Fibroblast of skin of scalp (primary cell): ENCODE measurements around the gene INPP4B. TPM values are rescaled to one million over a fixed set of nuclear protein-coding genes. Genes with fewer than 3 reads are reported as not detected.

Experiments
- DNase-seq: peaks from one replicate; pipeline ENCODE4 v3.0.0-alpha.2; 2013
- polyA plus RNA-seq, 2 experiments: library from polyadenylated mRNA; unstranded; fragments of 120-200 nt; gene quantifications; one replicate each; pipeline ENCODE4 v1.2.1, GENCODE V29; 2013; ENCODE audit not compliant: insufficient read length in 2 of 2

INPP4B gene
- 1.3 TPM for polyA plus RNA-seq (2013, experiment 1 of 2; ENCODE audit: insufficient read length)
- 1.7 TPM for polyA plus RNA-seq (2013, experiment 2 of 2; ENCODE audit: insufficient read length)

DNA sequence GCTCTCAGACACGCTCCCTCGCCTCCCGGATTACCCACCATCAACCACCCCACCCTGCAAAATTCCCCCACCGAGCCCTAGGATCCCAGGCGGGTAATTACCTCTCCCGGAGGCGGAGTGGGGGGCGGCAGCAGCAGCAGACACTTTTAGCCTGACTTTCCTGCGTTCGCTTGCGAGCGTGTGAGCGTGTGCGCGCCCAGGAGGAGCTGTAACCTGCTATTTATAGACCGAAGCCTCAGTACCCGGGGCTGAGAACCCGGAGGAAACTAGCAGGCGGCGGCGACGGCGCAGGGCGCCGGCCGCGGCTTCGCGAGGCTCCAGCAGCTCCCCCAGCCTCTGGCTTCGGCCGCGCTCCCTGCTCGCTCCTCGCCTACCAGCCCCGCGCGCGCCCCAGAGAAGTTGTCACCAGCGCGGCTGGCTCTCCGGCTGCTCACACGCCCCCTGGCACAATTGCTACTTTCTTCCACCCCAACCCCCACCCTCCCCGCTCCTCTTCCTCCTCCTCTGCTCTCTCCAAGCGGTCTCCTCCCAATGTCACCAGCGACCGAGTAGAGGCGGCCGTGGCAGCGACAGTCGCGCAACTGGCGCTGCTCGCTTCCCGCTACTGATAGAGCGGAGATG is at the start of gene INPP4B:
INPP4B (minus strand) TSS at position 194 of the 621 bp plus-strand sequence.
- DNase-seq, result peak; percentile 57

DNA sequence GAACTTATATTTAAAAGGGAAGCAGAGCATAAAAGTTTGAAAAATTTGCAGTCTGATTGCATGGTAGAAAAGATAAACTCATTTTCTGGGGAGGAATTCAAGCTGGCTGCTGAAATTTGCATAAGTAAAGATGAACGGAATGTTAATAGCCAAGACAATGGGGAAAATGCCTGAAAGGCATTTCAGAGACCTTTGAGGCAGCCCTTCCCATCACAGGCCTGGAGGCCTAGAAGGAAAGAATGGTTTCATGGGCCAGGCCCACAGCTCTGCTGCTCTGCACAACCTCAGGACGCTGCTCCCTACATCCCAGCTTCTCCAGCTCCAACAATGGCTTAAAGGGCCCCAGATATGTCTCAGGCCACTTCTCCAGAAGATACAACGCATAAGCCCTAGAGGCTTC is 46.9 kb upstream of the INPP4B start:
- no peak for DNase-seq

GRCh38 chr4:142886566-142886965 is 40.5 kb upstream of the INPP4B start:
- no peak for DNase-seq

GRCh38 chr4:142883040-142883832 is 37.1 kb upstream of the INPP4B start:
- DNase-seq, result peak; percentile 5

DNA sequence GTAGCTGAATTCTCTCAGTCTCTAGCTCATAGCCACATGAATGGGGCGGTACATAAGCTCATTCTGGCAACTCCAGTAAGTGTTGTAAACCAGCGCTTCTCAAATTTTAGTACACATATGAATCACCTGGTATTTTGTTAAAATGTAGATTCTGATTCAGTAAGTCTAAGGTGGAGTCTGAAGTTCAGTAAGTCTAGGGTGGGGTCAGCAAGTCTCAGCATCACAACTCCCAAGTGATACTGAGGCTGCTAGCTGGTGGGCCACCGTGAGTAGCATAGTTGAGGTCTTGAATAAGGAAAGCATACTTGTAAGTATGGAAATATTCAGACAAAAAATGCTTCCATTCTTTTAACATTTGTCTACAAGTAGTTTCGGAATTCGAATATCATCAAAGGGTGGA is 36.1 kb upstream of the INPP4B start:
- no peak for DNase-seq

- DNase-seq, result no peak
These were observed 35.2 kb upstream of the INPP4B start for GRCh38 chr4:142881331-142881730.

DNA sequence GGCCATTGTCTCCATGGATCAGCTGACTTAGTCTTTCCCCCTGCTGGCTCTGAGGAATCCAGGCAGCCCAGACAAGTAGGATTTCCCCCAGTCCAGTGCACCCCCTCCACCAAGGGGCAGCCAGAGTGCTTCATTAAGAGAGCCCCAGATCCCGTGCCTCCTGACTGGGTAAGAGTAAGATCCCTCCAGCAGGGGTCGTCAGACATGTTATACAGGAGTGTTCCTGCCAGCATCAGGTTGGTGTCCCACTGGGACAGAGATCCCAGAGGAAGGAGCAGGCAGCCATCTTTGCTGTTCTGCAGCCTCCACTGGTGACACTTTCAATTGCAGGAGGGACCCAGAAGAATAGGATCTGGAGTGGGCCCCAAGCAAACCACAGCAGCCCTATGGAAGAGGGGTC is 29.0 kb upstream of the INPP4B start:
- DNase-seq, result no peak

- no peak for DNase-seq
These were observed 28.6 kb upstream of the INPP4B start for GRCh38 chr4:142874684-142875083.

DNA sequence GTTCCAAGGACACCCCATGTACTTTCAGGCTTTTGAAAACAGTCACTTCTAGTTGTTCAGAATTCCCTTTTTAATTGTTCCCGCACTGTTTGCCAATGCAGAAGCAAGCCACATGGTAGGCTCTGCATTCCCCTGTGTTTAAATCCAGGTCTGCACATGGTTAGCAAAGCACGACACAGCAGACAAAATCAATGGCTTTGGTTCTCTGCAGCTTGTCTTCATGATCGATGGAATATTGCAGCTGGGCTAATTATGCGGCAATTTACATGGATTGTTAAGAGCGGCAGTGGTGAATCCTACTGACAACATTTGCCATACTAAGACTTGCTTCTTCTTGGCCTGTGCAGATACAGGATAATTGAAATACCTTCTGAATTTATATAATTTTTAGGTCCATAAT is 20.6 kb upstream of the INPP4B start:
- no peak for DNase-seq

- DNase-seq, result no peak
These were observed 15.2 kb upstream of the INPP4B start for GRCh38 chr4:142861351-142861750.

- DNase-seq, result no peak
These were observed 12.9 kb upstream of the INPP4B start for GRCh38 chr4:142858965-142859364.

DNA sequence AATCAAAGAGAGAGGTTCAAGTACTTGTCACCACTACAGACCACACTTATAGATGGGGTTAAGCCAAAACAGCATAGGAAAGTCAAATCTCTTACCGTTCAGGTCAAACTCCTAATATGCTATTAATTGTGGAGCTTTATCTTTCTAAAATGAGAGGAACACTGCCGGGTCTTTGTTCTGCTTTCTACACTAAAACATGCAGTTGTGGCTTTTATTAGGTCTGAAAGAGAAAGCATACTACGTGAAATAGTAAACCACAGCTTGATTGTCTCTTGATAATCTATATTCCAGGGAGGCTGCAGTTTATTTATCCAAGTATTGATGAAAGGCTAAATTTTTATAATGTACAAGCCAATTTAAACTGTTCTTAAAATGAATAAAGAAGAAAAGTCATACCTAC is 12.3 kb upstream of the INPP4B start:
- no peak for DNase-seq

DNA sequence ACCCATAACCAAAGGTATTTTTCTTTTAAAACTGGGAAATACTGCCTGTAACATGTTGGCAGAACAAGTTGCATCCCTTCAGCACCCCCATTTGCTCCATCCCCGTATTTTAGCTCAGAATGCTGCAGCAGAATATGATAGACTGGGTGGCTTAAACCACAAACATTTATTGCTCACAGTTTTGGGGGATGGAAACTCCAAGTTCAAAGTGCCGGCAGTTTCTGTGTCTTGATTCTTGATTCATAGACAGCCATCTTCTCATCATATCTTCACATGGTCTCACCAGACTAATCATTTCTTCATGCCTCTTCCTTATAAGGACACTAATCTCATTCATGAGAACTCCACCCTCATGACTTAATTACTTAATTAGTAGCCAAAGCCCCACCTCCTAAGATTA is 10.5 kb upstream of the INPP4B start:
- peak; percentile 17 for DNase-seq

DNA sequence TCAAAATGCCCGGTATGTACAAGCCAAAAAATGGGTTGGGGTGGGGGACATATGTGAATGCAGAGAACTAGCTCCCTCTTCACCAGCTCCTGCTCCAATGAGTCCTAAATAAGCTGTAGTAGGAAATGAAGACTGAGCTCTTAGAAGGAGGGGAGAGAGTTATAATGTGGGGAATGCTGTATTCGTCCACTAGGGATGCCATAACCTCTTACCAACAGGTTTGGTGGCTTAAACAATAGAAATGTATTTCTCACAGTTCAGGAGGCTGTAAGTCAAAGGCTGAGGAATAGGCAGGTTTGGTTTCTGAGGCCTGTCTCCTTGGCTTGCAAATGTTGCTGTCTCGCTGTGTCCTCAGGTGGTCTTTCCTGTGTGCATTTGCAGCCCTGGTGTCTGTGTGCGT is 4.4 kb upstream of the INPP4B start:
- DNase-seq, result no peak

- DNase-seq, result no peak
These were observed 862 bp upstream of the INPP4B start for GRCh38 chr4:142846729-142847596.

DNA sequence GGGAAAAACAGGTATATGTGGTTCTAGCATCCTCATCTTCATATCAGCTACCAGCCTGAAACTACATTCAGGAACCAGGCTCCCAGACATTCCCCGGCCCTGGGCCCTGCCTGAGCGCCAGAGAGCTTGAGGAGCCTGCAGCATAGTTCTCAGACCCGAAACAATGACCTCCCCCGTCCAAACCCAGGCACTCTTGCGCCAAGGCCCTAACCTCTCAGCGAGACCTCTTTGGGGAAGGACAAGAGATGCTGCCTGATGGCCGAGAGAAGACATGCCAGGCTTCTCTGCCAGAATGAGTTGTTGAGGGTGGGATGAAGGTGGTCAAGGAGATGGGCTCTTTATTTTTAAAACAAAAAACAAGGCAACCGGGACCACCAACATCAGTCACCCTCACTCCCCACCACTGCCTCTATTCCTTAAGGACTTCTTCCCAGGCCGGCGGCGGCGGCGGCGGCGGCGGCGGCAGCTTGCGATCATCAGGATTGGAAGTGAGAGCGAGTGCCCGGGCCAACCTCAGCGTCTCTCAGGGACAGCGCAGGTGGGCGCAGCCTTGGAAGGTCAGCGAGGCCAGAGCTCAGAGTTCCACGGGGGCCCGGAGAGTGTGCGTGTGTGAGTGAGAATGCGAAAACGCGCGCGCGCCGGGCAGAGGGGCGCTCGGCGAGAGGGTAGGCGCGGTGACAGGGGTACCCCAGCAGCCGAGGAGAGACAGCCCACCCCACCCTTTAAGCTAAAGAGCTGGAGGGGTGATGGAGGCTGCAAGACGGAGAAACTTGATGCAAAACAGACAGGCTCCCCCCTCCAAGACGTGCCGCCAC is 601 bp downstream of the INPP4B start:
- DNase-seq, result no peak

DNA sequence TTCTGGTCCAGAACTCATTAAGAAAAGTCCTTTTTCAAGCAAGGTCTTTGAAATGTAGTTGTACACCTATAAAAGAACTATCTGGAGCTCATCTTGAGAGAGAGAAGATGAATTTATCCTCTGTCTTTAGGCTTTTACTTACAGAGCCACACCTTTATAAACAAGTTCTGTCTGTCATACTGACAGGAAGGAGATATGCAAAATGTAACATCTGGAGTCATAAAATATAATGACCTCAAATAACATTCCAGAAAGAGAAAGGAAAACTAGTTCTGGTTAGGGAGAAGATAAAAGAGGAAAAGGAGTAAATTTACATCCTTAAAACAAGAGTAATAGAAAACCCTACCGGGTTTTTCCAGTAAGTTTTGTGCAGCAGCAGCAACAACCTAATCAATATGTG is 1.3 kb downstream of the INPP4B start:
- DNase-seq, result no peak

GRCh38 chr4:142840516-142841123 is 5.5 kb downstream of the INPP4B start:
- DNase-seq, result peak; percentile 38

DNA sequence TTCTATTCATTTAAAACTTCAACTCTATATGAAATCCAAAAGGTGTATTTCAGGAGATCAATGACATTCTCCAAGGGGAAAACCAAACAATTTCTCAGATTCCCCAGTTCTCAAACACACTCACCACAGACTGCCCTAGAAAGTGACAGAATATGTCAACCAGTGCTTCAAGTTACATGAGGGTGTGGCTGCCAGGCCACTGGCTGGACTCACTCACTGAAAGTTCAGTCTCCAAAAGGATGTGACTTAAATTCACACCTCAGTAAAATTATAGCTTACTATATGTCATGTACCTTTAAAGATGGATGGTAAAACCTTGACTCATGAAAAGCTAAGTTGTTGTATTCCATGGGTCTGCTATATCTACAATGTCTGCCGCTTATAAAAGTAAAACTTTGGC is 7.3 kb downstream of the INPP4B start:
- DNase-seq, result no peak

DNA sequence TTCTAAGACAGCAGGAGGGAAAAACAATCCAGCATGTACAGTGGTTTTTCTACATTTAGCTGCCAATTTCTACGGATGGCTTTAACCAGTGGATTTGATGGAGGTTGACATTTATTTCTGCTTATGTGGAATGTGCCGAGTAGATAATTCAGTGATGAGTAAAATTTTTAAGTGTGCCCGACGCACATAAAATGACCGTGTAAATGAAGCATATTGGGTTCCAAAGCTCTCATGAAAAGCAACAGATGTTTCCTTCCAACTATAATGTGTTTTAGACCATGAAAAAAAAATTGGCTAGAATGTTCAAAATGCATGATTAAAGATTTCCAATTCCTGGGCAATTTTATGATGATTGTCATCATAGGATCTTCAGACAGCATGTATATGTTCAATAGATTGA is 14.1 kb downstream of the INPP4B start:
- no peak for DNase-seq

DNA sequence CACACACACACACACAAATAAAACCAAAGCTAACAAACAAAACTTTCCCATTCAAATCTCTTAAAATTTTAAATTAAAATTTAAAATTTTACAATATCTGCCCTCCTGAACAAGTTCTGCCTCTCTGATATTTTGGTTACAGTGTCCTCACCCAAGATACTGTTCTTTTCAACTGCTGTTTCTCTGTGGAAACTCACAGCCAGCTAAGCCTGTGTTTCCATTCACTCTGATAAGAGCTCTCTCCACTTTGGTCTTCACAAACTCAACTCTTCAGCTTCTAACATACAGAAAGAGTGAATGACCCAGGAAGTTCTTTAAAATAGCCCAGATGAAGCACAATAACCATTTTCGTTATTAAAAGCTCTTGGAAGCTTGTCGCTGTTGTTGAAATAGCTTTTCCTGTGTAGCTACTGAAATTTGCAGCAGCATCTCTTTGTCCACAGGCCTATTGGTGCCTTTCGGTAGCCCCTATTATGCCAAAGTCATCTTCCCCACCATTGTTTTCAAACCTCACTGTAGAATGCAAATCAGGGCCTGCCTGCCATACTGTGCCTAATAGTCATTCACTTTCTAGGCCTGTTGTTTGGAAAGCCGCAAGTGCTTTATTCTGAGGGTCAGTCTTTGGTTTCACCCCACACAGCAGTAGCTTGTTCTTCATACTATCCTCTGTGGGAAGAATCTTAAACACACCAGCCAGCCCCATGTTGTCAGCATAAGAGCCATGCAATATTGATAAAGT is 19.4 kb downstream of the INPP4B start:
- DNase-seq, result no peak
